Measurements from ENCODE around the gene ADSL.

DNA sequence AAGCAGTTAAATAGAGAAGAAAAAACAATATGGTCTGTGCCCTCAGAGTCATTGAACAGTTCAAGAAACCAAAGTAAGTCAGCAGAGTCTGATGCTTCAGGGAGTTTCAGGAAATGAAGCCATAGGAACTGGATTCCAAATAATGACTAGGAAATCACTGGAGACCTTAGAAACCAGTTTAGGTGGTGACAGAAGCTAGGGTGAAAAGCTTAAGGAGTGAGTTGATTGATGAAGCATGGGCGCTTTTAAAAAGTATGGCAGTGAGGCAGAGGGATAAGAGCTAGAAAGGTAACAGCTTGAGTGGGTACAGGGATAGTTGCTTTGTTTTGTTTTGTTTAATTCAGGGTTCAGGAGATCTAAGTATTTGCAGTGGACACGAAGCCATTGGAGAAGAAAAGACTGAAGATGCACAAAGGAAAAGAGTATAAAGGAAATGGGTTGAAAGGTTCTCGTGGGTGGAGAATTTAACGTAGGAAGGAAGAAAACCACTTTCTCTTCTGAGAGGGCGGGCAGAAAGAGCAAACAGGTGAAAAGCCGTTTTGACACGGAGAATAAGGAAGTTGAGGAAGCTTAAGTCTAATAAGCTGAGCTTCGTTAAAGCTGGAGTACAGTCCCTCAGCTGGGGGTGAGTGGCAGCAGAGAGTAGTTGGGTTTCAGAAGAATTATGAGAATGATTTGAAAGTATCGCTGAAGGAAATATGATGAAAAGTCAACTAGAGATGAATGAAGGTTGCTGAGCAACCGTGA lies 38.9 kb downstream of the ADSL start:
- TF ChIP-seq, protein P1, sequence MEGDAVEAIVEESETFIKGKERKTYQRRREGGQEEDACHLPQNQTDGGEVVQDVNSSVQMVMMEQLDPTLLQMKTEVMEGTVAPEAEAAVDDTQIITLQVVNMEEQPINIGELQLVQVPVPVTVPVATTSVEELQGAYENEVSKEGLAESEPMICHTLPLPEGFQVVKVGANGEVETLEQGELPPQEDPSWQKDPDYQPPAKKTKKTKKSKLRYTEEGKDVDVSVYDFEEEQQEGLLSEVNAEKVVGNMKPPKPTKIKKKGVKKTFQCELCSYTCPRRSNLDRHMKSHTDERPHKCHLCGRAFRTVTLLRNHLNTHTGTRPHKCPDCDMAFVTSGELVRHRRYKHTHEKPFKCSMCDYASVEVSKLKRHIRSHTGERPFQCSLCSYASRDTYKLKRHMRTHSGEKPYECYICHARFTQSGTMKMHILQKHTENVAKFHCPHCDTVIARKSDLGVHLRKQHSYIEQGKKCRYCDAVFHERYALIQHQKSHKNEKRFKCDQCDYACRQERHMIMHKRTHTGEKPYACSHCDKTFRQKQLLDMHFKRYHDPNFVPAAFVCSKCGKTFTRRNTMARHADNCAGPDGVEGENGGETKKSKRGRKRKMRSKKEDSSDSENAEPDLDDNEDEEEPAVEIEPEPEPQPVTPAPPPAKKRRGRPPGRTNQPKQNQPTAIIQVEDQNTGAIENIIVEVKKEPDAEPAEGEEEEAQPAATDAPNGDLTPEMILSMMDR (IDR thresholded peaks at IDR 0.05), result no peak
- TF ChIP-seq POLR2A (IDR thresholded peaks at IDR 0.05) (no peak), EP300 (IDR thresholded peaks at IDR 0.05) (no peak)

All from stomach (tissue), 4 donors.